Progenitor cell of endocrine pancreas (in vitro differentiated cells): Measurements from ENCODE around the gene GGTA1. TPM values are rescaled to one million over a fixed set of nuclear protein-coding genes. Genes with fewer than 3 reads are reported as not detected.

Experiments used
- DNase-seq: peaks from one replicate; pipeline ENCODE4 v3.0.0; 2021; ENCODE audit warnings: low spot score; ENCODE audit not compliant: unreplicated experiment
- H3K27ac Mint-ChIP-seq: 2 replicates; pipeline ENCODE4 v1.8.0; 2021; ENCODE audit warnings: mild to moderate bottlenecking, moderate library complexity, mixed read lengths
- H3K27me3 Mint-ChIP-seq: 2 replicates; pipeline ENCODE4 v1.8.0; 2021; ENCODE audit warnings: mixed read lengths
- H3K36me3 Mint-ChIP-seq: 2 replicates; pipeline ENCODE4 v1.8.0; 2022; ENCODE audit warnings: mixed read lengths; ENCODE audit not compliant: insufficient read depth
- H3K4me1 Mint-ChIP-seq: 2 replicates; pipeline ENCODE4 v1.8.0; 2021; ENCODE audit warnings: low read depth, mixed read lengths
- H3K4me3 Mint-ChIP-seq: 2 replicates; pipeline ENCODE4 v1.8.0; 2021; ENCODE audit warnings: low read depth, mild to moderate bottlenecking, moderate library complexity, mixed read lengths
- H3K9me3 Mint-ChIP-seq: 2 replicates; pipeline ENCODE4 v1.8.0; 2021; ENCODE audit warnings: low read depth, mixed read lengths
- CTCF ChIP-seq: fragments of 200-600 bp; sonication (generic); IDR thresholded peaks from one replicate; pipeline ENCODE4 v1.5.0; 2021; ENCODE audit warnings: antibody characterized with exemption, mild to moderate bottlenecking; ENCODE audit not compliant: unreplicated experiment
- total RNA-seq: library from RNA; stranded (reverse); gene quantifications from 2 replicates; pipeline ENCODE4 v1.2.1, GENCODE V29; 2021

GGTA1 gene
- total RNA-seq, 1 donor from 2014 or later: not detected

GRCh38 chr9:121434969-121435368 is 64.7 kb downstream of the GGTA1 start:
- Mint-ChIP-seq H3K27ac (no peak overlapping the region), H3K4me3 (no peak overlapping the region), H3K36me3 (no peaks in the 10 kb centered on the region), H3K27me3 (peaks cover 2% of the 10 kb centered on the region), H3K9me3 (no peaks in the 10 kb centered on the region), H3K4me1 (peaks cover 9% of the 10 kb centered on the region)
- TF ChIP-seq CTCF: no peak
- DNase-seq: no peak

GRCh38 chr9:121427899-121428298 is 71.7 kb downstream of the GGTA1 start:
- peaks cover 2% of the 10 kb centered on the region for H3K27me3 Mint-ChIP-seq
- no peak for TF ChIP-seq CTCF
- no peak for DNase-seq
- no peak overlapping the region for H3K27ac Mint-ChIP-seq
- peaks cover 16% of the 10 kb centered on the region for H3K9me3 Mint-ChIP-seq
- H3K36me3 Mint-ChIP-seq: no peaks in the 10 kb centered on the region
- H3K4me3 Mint-ChIP-seq: no peak overlapping the region
- peaks cover 3% of the 10 kb centered on the region for H3K4me1 Mint-ChIP-seq

GRCh38 chr9:121424024-121424432 is 75.6 kb downstream of the GGTA1 start:
- Mint-ChIP-seq H3K9me3 (peaks cover 16% of the 10 kb centered on the region), H3K4me1 (no peaks in the 10 kb centered on the region), H3K36me3 (no peaks in the 10 kb centered on the region), H3K27me3 (peaks cover 2% of the 10 kb centered on the region), H3K4me3 (no peak overlapping the region), H3K27ac (no peak overlapping the region)
- no peak for TF ChIP-seq CTCF
- no peak for DNase-seq

GRCh38 chr9:121411993-121412392 is 87.7 kb downstream of the GGTA1 start:
- Mint-ChIP-seq H3K4me3 (no peak overlapping the region), H3K27ac (no peak overlapping the region), H3K27me3 (peaks cover 12% of the 10 kb centered on the region)

GRCh38 chr9:121405899-121406298 is 93.7 kb downstream of the GGTA1 start:
- Mint-ChIP-seq H3K27ac (no peak overlapping the region), H3K4me3 (no peak overlapping the region), H3K36me3 (no peaks in the 10 kb centered on the region), H3K4me1 (peaks cover 2% of the 10 kb centered on the region), H3K9me3 (peaks cover 4% of the 10 kb centered on the region), H3K27me3 (peaks cover 6% of the 10 kb centered on the region)
- no peak for TF ChIP-seq CTCF
- no peak for DNase-seq

More at GRCh38 chr9:121411993-121412392, 87.7 kb downstream of the GGTA1 start:
- Mint-ChIP-seq H3K9me3 (no peaks in the 10 kb centered on the region), H3K36me3 (no peaks in the 10 kb centered on the region), H3K4me1 (peaks cover 2% of the 10 kb centered on the region)
- TF ChIP-seq CTCF: no peak
- no peak for DNase-seq

Other genes with a start within 250 kb of the GGTA1 start
- 35.0 and 41.4 TPM in 2 replicates for gene GSN, start 231.7 kb downstream of the GGTA1 start, total RNA-seq
- 11.0 and 14.4 TPM in 2 replicates for gene STOM, start 129.6 kb downstream of the GGTA1 start, total RNA-seq
- 63.2 and 67.8 TPM in 2 replicates for gene DAB2IP, start 151.8 kb upstream of the GGTA1 start, total RNA-seq